Epithelial cell of esophagus (primary cell): Measurements from ENCODE around the gene CEP104.
A peak's percentile ranks its signal among the peaks of the same experiment; 100 is the strongest.
"Not testable (repeated sequence)": the region's sequence is repeated elsewhere in the genome, so short reads cannot be mapped to it uniquely, and the experiment has no call there.

ENCODE experiments used
- DNase-seq: peaks from one replicate; pipeline ENCODE4 v3.0.0; 2010; ENCODE audit warnings: low read depth
- H3K4me3 ChIP-seq: 2 replicates; pipeline ENCODE4 v1.5.1; 2011; ENCODE audit warnings: mild to moderate bottlenecking, low read length, control low read depth
- CTCF ChIP-seq: IDR thresholded peaks from 2 replicates; pipeline ENCODE4 v1.5.1; 2011; ENCODE audit warnings: low read depth, mild to moderate bottlenecking, low read length, control low read depth, inconsistent platforms; ENCODE audit not compliant: insufficient read depth; ENCODE audit errors: missing control alignments

CEP104 gene

DNA sequence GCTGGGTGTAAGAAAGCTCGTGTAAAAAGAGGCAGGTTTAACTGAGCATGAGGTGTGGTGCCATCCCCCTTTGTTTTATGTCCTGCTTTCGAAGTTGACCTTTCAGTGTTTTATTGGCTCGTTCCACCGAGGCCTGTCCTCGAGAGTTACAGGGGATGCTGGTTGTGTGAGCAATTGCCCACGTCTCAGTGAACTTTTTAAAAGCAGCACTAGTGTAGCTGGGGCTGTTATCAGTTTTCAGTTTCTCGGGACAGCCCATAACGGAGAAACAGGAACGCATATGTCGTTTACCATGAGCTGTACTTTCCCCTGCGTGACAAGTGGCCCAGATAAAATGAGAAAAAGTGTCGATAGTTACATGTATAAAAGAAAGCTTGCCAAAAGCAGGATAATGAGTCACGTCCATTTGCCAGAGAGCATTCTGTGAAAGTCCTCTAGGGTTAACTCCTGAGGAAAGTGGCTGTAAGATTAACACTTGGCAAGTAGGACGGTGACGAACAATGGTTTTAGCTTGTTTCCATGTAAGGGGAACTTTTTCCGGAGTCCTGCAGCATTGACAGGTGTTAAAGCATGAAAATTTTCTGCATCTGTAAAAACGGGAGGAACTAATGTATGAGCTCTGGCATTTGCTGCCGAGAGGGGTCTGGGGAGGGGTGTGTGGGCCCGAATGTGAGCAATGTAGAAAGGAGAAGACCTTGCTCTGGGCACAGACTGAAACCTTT is 52.9 kb downstream of the CEP104 start:
- peak; percentile 16 for DNase-seq
- H3K4me3 ChIP-seq, result no peak overlapping the region
- no peak for TF ChIP-seq CTCF

DNA sequence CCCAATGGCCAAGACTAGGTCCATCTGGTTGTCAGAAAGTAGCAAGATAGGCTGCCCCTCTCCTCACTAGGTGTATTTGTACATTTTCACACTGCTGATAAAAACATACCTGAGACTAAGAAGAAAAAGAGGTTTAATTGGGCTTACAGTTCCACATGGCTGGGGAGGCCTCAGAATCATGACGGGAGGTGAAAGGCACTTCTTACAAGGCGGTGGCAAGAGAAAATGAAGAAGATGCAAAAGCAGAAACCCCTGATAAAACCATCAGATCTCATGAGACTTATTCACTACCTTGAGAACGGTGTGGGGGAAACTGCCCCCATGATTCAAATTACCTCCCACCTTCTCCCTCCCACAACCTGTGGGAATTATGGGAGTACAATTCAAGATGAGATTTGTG is 56.2 kb downstream of the CEP104 start:
- not testable (repeated sequence) for DNase-seq, H3K4me3 ChIP-seq

- H3K4me3 ChIP-seq, result no peak overlapping the region
- TF ChIP-seq CTCF, result no peak
- no peak for DNase-seq
Measured at GRCh38 chr1:3799976-3800685, 56.9 kb downstream of the CEP104 start.

- H3K4me3 ChIP-seq, result peak within 1 kb of the TSS; percentile 75
- peak; percentile 94 for DNase-seq
- TF ChIP-seq CTCF, result no peak
Measured at GRCh38 chr1:3796215-3797061, 60.6 kb downstream of the CEP104 start, which contains the start of gene LRRC47. LRRC47 (minus strand) TSS chr1:3796498; CDS start chr1:3796476, 22 bp downstream.

DNA sequence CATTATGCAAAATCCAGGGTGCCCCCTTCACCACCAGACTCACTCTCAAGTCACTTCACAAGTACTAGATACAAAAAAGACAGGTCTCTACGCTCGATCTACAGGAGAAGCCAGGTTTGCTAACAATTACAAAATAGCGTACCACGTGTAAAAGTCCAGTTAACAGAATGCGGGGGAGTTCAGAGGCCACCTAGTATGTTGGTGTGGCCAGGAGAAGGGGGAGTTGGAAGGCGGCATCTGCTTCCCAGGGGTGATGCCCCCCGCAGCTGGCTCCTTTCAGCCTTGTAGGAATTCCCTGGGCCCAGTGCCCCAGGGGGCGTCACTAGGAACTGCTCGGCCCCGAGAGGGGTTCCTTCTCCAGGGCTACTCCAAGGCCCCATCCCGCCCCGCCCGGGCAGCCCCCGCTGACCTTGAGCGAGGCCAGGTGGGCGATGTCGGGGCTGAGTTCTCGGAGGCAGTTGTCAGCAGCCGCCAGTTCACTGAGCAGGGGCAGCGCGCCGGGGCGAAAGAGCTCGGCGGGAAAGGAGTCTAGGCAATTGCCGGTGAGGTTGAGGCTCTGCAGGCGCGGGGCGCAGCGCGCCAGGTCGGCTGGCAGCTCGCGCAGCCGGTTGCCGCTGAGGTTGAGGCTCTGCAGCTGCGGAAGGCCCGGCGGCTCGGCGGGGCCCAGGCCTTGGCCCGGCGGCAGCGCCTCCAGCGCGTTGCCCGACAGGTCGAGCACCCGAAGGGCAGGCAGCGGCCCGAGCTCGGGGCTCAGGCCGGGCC is 61.4 kb downstream of the CEP104 start:
- peak overlapping the region; percentile 75 for H3K4me3 ChIP-seq
- no peak for DNase-seq
- TF ChIP-seq CTCF, result no peak

DNA sequence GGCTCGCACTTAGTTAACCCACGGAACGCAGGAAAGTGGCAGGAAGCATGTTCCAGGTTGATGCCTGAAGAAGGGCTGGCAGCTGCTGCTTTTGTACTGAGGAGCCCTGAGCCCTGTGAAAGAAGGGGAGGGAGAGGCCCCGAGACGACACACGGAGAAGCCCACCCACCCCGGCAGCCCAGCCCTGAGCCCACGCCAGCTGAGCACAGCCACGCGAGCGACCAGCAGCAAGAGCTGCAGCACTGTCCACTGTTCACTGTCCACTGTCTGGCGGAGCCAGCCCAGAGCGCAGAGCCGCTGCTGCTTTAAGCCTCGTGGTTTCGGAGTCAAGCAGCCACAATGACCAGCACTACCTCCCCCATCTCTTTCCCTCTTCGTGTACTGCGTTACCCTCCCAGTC is 66.1 kb downstream of the CEP104 start:
- no peak for DNase-seq
- TF ChIP-seq CTCF, result no peak
- H3K4me3 ChIP-seq, result no peak overlapping the region
